Stimulated activated CD4-positive, alpha-beta T cell treated with anti-CD3 and anti-CD28 coated beads, Interleukin-12 subunit alpha, Interleukin-12 subunit beta, amount 100 ng/mL, for 24 hours (primary cell): ENCODE measurements around the gene NPIPA8.
"Not testable (repeated sequence)": the region's sequence is repeated elsewhere in the genome, so short reads cannot be mapped to it uniquely, and the experiment has no call there.

Experiments used
- DNase-seq, 2 experiments: peaks; one replicate each; pipeline ENCODE4 v3.0.0-alpha.2; 2020; ENCODE audit warnings: low read depth in 2 of 2

NPIPA8 gene

GRCh38 chr16:18280319-18280718 lies 56.2 kb downstream of the NPIPA8 start:
- not testable (repeated sequence) for DNase-seq

DNA sequence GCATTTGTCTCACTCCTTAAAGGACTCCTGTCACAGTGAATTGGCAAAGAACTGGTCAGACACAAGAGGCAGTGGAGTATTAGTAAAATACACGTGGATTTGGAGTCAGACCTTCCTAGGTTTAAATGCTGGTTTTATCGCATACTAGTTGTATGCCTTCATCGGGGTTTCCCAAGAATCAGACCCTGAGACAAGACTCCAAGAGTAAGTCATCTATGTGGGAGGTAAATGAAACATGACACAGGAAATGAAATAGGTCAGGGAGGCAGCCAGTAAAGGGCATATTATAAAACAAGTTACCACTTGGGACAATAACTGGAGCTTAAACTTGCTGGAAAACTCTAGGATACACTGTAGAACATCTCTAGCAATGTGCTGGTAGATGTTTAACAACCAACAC lies 59.8 kb downstream of the NPIPA8 start:
- not testable (repeated sequence) for DNase-seq

DNA sequence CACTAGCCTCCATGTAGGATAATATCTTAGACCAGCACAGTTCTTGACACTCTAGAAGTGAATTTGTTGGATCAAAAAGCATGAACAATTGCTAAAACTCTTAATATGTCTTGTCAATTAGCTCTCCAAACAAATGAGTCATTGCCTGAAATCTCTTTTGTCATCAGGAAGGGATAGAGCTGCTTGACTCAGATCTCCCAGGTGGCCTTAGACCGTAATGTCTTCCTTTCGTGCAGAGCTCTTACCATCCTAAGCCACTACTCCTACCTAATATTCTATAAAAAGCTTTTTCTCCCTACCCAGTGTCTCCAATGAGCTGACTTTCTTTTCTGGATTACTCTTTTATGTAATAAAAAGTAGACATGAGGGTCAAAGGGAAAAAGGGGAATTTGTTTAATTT lies 66.4 kb downstream of the NPIPA8 start:
- not testable (repeated sequence) for DNase-seq
